GM19452 (cell line): ENCODE measurements around the gene LAPTM5.
"Not testable (repeated sequence)": the region's sequence is repeated elsewhere in the genome, so short reads cannot be mapped to it uniquely, and the experiment has no call there.

Experiments
- ATAC-seq: cut with Tn5 transposase; IDR thresholded peaks from one replicate; pipeline ENCODE4 v1.9.1; 2021; ENCODE audit not compliant: unreplicated experiment

The LAPTM5 gene

DNA sequence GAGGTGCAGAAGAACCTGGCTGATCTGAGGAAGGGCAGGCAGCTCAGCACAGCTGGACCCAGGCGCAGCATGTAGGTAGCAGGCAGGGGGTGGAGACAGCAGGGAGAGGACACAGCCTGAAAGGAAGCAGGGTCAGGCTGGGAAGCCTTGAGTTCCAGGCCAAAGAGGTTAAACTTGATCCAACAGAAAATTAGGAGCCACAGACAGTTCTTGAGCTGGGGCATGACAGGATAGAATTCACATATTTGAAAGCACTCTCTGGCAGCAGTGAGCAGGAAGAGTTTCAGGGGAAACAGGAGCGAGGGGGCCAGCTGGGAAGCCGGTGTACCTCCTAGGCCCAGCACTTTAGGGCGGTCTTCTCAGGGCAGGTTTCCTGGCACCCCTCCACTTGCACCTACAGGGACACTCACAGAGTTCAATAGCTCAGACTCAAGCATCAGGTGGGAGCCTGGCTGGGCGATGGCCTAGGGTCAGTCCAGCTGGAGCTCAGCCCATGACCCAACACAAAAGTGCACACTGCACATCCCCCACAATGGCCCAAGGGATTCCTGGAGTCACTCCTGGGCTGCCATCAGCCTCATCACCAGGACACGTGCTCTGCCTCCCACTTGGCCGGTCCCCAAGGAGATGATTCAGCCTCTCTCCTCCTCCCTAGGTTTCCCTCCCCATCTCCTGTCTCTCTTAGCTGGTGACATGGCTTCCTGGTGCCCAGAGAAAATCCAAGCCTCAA is 56.9 kb downstream of the LAPTM5 start:
- ATAC-seq: no peak

DNA sequence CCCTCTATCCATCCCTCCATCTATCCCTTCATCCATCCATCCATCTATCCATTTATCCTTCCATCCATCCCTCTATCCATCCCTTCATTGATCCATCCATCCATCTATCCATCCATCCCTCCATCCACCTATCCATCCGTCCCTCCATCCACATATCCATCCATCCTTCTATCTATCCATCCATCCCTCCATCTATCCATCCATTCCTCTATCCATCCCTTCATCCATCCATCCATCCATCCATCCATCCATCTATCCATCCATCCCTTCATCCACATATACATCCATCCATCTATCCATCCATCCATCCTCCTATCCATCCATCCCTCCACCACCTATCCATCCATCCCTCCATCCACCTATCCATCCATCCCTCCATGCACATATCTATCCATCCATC is 57.8 kb downstream of the LAPTM5 start:
- no peak for ATAC-seq

DNA sequence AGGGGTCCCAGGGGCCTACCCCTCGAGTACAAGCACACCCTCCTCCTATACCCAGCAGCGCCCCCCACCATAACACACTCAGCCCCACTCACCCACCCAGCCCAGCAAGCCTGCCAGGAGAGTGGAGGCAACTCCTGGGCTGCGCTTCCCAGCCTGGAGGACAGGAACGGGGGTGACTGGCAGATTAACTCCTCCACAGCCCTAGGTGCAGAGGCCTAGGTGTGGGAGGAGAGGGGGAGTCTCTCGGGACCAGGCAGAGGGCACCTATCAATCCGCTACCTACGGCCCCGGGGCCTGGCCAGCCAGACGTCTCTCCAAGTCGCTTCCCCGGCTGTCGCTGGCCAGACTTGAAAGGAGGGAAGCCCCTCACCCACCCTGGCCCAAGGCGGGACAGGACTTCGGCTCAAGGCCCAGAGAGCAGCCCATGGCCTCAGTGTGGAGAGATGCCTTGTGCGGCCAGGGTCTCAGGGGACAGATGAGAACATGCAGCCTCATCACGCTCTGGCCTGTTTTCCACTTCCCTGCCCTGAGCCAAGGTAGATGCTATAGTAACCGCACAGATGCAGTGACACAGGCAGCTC is 59.1 kb downstream of the LAPTM5 start:
- no peak for ATAC-seq

DNA sequence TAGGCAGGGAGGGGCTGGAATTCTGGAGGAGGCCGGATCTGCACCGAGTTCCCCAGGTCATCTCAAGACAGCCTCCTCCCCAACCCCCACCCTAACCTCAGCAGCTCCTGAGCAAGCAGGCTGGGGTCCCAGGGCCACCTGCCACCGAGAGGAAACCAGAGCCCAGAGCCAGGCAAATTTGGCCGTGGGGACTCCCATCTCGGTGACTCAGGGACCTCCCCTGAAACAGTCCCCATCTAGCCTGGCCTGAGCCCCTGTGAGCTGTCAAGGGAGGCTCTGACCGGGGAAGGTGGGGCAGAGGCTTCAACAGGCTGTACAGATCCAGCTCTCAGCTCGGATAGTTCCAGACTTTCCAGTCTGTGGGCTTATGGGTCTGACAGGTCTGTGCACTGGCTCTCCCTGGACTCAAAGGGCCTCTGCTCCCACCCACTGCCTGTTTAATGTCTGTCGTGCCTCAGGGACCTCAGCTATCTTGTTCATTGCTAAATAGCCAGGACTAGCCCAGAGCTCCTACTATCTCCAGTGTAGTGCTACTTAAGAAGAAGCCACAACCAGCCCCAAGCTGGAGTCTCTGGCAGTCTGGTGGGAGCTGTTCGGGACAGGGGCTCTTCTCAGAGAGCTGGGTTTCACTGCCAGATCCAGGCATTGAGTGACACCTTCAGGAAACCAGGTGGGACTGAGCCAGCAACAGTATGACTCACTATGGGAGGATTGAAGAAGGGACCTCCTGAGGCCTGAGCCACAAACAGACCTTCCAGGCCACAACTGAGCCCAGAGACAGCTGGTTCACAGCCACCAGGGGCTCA is 59.8 kb downstream of the LAPTM5 start:
- no peak for ATAC-seq

DNA sequence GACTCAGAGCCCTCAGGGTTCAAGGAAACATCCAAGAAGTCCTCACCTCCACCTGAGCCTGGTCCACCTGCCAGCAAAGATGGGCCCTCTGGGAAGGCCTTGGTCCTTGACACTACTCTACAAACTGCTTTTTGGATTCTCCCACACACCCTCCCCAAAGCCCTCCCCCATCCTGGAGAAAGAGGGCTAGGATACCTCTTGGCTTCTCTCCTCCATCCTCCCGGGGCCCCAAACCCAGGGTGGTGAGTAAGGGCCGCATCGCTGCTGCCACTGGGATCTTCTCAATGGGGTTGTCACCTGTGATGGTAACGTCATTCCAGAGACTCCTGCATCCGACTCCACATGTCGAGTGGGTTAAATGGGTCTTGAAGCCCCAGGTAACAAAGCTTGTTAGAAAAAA is 60.7 kb downstream of the LAPTM5 start:
- no peak for ATAC-seq

DNA sequence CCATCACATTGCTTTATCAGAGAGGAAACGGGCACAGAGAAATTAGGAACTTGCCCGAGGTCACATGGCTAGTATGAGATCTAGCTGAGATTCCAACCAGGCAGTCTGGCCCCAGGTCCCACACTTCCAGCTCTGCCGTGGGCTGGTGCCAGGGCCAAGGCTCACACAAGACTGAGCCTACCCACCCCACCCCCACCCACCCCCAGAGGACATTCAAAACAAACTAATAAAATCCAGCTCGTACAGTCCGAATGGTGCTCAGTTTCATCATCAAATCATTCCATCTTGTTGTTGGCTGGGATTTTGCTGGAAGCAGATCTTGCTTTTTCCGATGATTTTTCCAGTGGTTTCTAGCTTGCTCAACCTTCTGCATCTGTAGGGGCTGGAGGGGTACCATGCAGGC is 62.1 kb downstream of the LAPTM5 start:
- ATAC-seq: no peak

DNA sequence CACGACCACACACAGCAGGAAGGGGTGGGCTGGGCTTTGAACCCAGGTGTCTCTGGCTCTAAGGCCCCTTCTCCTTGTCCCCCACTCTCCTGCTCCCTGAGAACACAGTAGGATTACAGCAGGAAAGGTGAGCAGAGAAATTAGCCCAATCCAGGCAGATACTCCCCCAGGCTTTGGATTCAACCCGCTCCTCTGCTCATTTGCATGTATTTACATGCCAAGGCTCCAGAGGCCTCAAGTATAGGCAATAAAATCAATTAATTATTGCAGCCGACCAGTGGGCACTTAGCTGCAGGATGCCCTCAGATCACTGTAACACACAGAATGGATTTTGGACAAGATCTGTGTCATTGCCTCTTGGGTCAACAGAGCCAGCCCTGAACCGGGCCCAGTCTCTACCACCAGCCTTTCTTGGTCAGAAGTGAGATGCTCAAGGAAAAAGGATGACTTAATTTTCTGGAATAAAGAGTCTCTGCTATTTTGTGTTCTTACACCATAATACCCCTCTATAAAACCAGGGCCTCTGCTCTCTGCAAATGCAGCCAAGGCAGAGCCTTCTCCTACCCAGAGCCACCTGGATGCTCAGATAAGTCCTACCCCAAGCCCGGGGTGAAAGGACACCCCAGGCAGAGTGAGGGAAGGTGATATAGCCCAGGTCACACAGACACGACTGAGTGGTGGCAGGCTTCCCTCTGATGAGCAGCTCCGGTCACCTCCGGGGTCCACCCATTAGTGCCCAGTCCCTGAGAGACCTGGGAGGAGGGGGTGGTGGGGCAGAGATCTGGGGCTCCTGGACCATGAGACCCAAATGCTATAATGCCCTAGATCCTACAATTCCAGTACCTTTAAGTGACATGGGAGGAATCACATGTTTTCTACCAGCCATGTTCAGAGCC is 63.0 kb downstream of the LAPTM5 start:
- ATAC-seq: no peak

DNA sequence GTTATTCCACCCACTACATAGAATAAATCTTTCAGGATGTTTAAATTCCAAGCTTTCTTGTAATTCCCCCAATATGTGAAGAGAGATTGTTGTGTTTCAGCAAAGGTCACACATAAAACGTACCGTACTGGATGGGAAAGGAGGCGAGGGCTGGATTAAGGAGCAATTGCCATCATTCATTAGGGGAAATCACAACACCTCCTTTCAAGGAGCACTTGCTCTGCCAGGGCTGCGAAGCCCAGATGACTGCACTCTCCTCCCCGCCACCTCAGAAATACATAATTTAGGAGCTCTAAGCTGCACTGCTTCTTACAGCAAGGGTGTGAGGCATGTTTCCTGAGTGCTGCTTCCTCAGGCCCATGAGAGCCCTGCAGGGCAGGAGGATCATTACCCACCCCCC is 63.8 kb downstream of the LAPTM5 start:
- no peak for ATAC-seq

DNA sequence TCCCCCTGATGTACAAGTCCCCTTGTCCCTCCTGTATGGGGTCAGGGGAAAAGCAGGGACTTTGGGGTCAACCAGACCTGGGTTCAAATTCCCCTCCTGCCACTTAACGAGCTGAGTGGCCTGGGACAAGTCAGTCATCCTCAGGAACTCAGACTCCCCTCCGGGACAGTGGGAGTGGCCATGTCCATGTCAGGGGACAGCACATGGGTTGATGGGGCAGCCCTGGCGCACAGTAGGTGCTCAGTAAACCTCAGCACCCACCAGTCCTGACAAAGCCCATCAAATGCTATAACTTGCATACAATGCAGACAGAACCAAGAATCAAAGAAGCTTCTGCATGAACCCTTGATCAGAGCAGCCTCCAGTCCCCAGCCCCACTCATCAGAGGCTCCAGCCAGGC is 64.2 kb downstream of the LAPTM5 start:
- no peak for ATAC-seq

DNA sequence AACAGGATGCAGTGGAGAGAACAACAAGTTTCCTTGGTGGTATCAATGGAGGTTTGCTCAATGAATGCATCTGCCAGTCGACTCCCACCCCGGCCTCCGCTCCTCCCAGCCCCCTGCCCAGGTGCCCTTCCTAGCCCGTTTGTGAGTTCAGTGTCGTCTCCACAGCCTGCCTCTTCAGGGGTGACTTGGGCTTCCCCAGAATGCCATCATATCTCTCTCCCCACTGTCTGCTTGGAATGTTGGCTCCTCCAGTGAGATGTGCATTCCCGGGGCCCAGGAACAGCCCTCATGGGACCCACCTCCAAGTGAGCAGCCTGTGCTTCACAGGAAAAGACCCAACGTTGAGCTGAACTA is 64.6 kb downstream of the LAPTM5 start:
- no peak for ATAC-seq

DNA sequence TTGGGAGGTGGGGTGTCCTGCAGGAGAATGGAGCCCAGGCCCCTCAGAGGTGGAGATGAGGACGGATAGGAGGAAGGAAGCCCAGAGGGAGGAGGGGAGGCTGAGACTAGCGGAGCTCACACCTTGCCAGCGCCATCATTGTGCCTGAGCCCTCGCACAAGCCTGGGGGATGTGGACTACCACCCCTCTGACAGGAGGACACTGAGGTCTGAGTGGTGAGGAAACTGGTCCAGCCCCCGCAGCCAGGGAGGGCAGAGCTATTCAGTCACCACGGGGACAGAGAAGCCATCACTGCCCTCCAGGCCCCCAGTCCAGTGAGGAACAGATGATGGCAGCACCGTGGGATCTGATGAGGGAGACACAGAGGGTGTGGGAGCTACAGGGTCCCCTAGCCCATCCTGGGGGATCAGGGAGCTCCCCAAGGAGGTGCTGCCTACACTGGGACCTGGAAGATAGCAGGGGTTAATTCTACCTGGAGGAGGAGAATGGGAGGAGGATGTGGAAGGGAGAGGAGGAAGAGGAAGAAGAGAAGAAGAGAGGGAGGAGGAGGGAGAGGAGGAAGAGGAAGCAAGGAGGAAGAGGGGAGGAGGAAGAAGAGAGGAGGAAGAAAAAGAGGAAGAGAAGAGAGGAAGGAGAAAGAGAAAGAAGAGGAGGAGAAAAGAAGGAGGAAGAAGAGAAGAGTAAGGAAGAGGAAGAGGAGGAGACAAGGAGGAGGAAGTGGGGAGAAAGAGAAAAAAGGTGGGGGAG is 65.2 kb downstream of the LAPTM5 start:
- ATAC-seq: no peak

DNA sequence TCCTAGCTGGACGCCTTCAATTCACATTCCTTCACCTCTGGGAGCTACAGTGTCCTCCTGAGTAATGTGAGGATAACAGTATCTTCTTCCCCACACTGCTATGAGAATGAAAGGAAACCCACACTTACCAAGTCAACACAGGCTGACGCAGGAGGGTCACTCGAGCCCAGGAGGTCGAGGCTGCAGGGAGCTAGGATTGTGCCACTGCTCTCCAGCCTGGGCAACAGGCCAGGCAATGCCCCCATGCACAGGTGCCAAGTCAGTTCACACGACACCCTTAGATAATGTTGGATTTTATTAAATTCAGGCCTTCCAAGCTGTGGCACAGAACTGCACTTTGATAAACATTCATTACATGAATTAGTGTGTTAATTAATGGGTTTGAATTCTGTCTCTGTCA is 66.1 kb downstream of the LAPTM5 start:
- ATAC-seq: no peak

DNA sequence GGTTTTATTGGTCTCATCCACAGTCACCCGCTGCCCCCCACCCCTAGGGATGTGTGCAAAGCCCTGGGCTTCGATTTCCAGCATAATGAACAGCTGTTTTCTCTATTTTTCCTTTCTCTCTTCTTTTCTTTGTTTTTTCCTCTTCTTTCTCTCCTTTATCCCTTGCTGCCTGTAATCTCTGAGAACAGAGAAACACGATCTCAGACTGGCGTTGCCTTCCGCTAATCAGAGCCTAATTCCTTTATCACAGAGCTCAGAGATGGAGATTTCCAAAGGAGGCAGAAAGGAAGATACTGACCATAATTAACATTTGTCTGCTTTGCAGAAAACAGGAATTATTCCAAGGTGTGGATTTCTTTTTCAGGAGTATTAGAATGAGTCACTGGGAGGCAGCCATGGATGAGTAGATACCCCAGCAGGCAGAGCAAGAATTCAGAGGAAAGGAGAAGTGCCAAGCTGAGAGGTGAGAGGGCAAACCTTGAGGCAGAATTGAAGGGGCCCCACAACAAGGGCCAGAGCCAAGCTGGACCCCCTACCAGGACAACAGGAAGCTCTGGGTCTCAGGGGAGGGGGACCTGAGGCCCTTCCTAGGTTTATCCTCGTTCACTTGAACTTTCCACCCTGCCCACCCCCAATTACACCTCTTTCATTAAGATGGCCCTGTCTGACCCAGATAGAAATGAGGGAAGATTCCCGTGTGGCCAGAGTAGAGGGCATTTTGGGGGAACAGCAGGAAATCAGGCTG is 67.5 kb downstream of the LAPTM5 start:
- ATAC-seq: no peak

DNA sequence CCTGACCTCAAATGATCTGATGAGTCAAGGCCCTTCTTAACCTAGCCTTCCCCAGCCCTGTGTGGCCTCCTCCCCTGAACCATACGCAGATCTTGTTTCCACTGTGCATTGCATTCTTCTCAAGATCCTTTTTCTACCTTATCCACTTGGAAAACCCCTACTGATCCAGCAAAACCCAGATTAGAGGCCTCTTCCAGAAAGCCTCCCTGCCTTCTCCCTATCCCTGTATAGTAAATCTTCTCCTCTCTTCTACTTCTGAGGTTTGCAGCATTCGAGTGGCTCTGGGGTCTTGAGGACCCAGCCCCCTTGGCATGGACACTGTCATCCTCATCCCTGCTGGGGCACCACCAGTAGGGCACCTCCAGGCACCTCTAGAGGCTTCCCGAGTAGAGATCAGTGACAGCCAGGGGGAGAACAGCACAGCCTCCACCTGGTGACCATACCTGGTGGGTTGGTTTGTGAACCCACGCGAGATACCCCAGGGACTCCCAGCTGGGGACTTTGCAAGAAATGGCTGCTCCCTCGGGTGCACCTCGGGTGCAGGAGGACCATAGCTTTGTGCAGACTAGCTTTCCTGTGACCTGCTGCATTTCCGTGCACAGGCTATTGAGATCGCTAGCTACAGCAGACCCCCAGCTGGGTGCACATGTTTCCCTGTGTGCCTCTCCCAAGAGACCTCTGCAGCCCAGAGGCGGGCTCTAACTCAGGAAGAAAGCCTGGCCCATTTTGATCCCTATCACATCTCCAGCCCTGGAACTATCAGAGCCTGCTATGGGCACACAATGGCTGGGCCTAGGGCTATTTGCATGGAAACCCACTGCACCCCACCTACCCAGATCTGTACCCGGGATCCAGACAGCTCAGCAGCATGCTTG is 68.4 kb downstream of the LAPTM5 start:
- ATAC-seq: no peak

DNA sequence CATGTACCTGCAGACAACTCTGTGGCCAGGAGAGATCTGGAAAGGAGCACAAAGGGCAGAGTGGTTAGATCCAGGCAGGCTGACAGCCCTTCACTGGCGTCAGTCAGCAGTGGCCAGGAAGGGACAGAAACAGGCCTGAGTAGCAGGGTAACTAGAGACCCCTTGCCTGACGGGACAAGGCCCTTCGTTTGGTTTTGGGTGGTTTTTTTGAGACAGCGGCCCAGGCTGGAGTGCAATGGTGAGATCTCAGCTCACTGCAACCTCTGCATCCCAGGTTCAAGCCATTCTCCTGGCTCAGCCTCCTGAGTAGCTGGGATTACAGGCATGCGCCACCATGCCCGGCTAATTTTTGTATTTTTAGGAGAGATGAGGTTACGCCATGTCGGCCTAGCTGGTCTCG is 69.1 kb downstream of the LAPTM5 start:
- ATAC-seq: not testable (repeated sequence)

DNA sequence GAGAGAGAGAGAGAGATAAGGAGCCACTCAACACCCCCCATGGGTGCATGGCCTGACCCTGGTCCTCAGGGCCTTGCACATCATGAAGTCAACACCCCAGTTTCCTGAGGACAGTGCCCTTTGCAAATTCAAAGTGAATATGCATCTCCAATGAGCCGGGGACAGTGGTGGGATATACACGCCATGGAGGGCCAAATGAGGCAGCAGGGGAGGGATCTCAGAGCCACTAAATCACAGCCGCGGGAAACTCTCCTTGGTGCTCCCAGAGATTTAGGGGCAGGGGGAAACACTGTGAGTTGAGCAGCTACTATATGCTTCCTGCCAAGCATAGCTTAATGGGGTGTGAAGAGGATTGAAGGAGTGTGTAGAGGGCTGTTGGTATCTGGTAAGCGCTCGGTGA is 69.7 kb downstream of the LAPTM5 start:
- ATAC-seq: no peak

DNA sequence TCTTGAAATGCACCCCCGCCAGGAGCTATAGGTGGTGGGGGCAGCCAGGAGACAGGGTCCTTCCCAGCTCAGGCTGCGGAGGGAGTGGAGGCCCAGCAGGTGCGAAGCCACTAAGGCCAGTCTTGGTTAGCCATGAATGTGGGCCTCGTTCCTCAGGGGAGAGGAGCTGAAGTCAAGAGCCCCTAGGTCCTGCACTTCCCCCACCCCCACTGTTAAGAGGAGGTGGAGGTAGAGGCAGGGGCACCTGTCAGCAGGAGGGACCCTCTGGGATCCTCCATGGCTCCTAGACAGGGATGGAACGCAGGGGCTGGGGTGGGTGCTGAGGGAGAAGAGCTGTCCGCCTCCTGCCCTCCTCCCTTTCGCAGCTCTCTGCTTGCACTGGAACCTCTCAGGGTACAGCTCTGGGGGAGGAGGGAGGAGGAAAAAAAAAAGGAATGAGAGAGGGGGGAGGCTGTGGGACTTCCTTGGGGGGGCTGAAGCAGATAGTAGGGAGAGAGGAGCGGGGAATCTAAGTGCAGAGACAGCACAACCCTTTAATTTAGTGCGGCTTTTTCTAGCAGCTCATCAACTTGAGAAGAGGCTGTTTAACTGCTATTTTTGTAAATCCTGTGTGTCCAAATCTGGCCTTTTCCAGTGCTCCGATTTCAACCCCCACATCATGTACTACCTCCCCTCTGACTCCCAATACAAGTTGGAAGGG is 71.2 kb downstream of the LAPTM5 start:
- no peak for ATAC-seq

DNA sequence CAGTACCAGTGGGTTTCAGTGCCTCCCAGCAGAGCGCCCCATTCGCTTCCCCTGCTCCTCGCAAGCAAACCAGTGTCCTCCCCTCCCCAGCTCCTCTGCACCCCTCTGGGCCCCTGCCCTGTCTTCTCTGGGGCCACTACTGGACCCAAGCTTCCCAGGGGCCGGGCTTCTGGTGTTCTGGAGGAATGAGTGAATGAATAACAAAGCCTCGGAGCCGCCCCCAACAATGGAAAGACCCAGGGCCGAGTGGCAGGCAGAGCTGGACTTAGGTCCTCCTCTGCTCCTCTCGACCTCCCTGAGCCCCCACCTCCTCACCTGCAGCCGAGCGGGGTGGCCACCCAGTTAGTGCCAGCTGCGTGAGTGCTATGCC is 71.8 kb downstream of the LAPTM5 start:
- ATAC-seq: no peak
